GM12864 (cell line): ENCODE data around the gene DCP2.

Experiments
- DNase-seq: peaks from one replicate; pipeline ENCODE4 v3.0.0-alpha.2; 2011; ENCODE audit warnings: low read depth
- H3K4me3 ChIP-seq: 2 replicates; pipeline ENCODE4 v1.5.1; 2011; ENCODE audit warnings: mild to moderate bottlenecking, low read depth, low read length, control low read depth
- CTCF ChIP-seq: IDR thresholded peaks from 2 replicates; pipeline ENCODE4 v1.5.1; 2011; ENCODE audit warnings: low read depth, mild to moderate bottlenecking, moderate library complexity, low read length, control low read depth, inconsistent platforms; ENCODE audit errors: missing control alignments

DCP2 gene

GRCh38 chr5:113035096-113035495 is 58.5 kb downstream of the DCP2 start:
- TF ChIP-seq CTCF: no peak
- no peak for DNase-seq

GRCh38 chr5:113036321-113036720 is 59.7 kb downstream of the DCP2 start:
- no peak overlapping the region for H3K4me3 ChIP-seq
- DNase-seq: no peak

More at GRCh38 chr5:113035096-113035495, 58.5 kb downstream of the DCP2 start:
- no peak overlapping the region for H3K4me3 ChIP-seq

GRCh38 chr5:113036826-113037225 is 60.2 kb downstream of the DCP2 start:
- H3K4me3 ChIP-seq: no peak overlapping the region
- no peak for TF ChIP-seq CTCF
- no peak for DNase-seq

More at GRCh38 chr5:113036321-113036720, 59.7 kb downstream of the DCP2 start:
- TF ChIP-seq CTCF: no peak

GRCh38 chr5:113038136-113038535 is 61.5 kb downstream of the DCP2 start:
- no peak for TF ChIP-seq CTCF
- H3K4me3 ChIP-seq: no peak overlapping the region
- DNase-seq: no peak

GRCh38 chr5:113038714-113039113 is 62.1 kb downstream of the DCP2 start:
- no peak for DNase-seq
- H3K4me3 ChIP-seq: no peak overlapping the region
- TF ChIP-seq CTCF: no peak

- H3K4me3 ChIP-seq: no peak overlapping the region
- DNase-seq: no peak
- TF ChIP-seq CTCF: no peak
Observed at GRCh38 chr5:113039229-113039933, 62.8 kb downstream of the DCP2 start.

- no peak for TF ChIP-seq CTCF
- H3K4me3 ChIP-seq: no peak overlapping the region
- no peak for DNase-seq
Observed at GRCh38 chr5:113039934-113040285, 63.3 kb downstream of the DCP2 start.
